HepG2 (cell line): ENCODE measurements around the gene EPHA2. TPM values are rescaled to one million over a fixed set of nuclear protein-coding genes. Genes with fewer than 3 reads are reported as not detected.

ENCODE experiments used
- ATRX ChIP-seq: sonication (generic); formaldehyde crosslinking; IDR thresholded peaks from 2 replicates; pipeline ENCODE4 v1.4.0; 2020; ENCODE audit warnings: missing genetic modification reagents, borderline replicate concordance
- BRF2 ChIP-seq: sonication (generic); formaldehyde crosslinking; IDR thresholded peaks from 2 replicates; pipeline ENCODE4 v1.8.1; 2022; ENCODE audit warnings: mild to moderate bottlenecking, missing genetic modification reagents
- CCAR2 ChIP-seq: fragments of 200-400 bp; formaldehyde crosslinking; optimal IDR thresholded peaks from 2 replicates; pipeline ENCODE3; 2018; ENCODE audit warnings: low read depth, mild to moderate bottlenecking, low read length, moderate library complexity
- CENPX ChIP-seq: sonication (generic); formaldehyde crosslinking; IDR thresholded peaks from 2 replicates; pipeline ENCODE4 v1.9.0; 2021; ENCODE audit warnings: mild to moderate bottlenecking, missing genetic modification reagents, moderate library complexity
- FOXC1 ChIP-seq: sonication (generic); formaldehyde crosslinking; IDR thresholded peaks from 2 replicates; pipeline ENCODE4 v1.8.0; 2022; ENCODE audit warnings: mild to moderate bottlenecking, missing genetic modification reagents, borderline replicate concordance
- HNF1B ChIP-seq: sonication (generic); formaldehyde crosslinking; IDR thresholded peaks from 2 replicates; pipeline ENCODE4 v1.5.1; 2020; ENCODE audit warnings: mild to moderate bottlenecking, moderate library complexity, missing genetic modification reagents
- MEIS1 ChIP-seq: sonication (generic); formaldehyde crosslinking; IDR thresholded peaks from 2 replicates; pipeline ENCODE4 v1.9.0; 2021; ENCODE audit warnings: mild to moderate bottlenecking, missing genetic modification reagents, moderate library complexity, borderline replicate concordance
- MTF1 ChIP-seq: sonication (generic); formaldehyde crosslinking; IDR thresholded peaks from 2 replicates; pipeline ENCODE4 v1.5.0; 2020; ENCODE audit warnings: missing genetic modification reagents
- NFRKB ChIP-seq: fragments of 450-650 bp; IDR thresholded peaks from 2 replicates; pipeline ENCODE4 v1.6.1; 2017
- SALL1 ChIP-seq: sonication (generic); formaldehyde crosslinking; IDR thresholded peaks from 2 replicates; pipeline ENCODE4 v1.8.0; 2022; ENCODE audit warnings: mild to moderate bottlenecking, missing genetic modification reagents
- SMAD9 ChIP-seq: sonication (generic); formaldehyde crosslinking; IDR thresholded peaks from 2 replicates; pipeline ENCODE4 v1.5.1; 2020; ENCODE audit warnings: mild to moderate bottlenecking, missing genetic modification reagents
- SMC3 ChIP-seq: IDR thresholded peaks from 2 replicates; pipeline ENCODE4 v1.6.1; 2011; ENCODE audit warnings: low read length, improper control_type of control experiment
- SP5 ChIP-seq: IDR thresholded peaks from 2 replicates; pipeline ENCODE4 v1.6.1; 2016; ENCODE audit warnings: low read depth, borderline replicate concordance
- ZBTB4 ChIP-seq: sonication (generic); formaldehyde crosslinking; IDR thresholded peaks from 2 replicates; pipeline ENCODE4 v1.4.0; 2020; ENCODE audit warnings: missing genetic modification reagents, mild to moderate bottlenecking, borderline replicate concordance
- ZFP37 ChIP-seq: sonication (generic); formaldehyde crosslinking; IDR thresholded peaks from 2 replicates; pipeline ENCODE4 v1.4.0; 2020; ENCODE audit warnings: missing genetic modification reagents, borderline replicate concordance
- ZNF142 ChIP-seq: sonication (generic); formaldehyde crosslinking; IDR thresholded peaks from 2 replicates; pipeline ENCODE4 v1.4.0; 2020; ENCODE audit warnings: missing genetic modification reagents
- ZNF20 ChIP-seq: sonication (generic); formaldehyde crosslinking; IDR thresholded peaks from 2 replicates; pipeline ENCODE4 v1.4.0; 2020; ENCODE audit warnings: mild to moderate bottlenecking, moderate library complexity, missing genetic modification reagents
- ZNF616 ChIP-seq: sonication (generic); formaldehyde crosslinking; IDR thresholded peaks from 2 replicates; pipeline ENCODE4 v1.5.0; 2020; ENCODE audit warnings: low read depth, mild to moderate bottlenecking, missing genetic modification reagents
- ZNF674 ChIP-seq: sonication (generic); formaldehyde crosslinking; IDR thresholded peaks from 2 replicates; pipeline ENCODE4 v1.5.0; 2020; ENCODE audit warnings: low read depth, mild to moderate bottlenecking, missing genetic modification reagents
- polyA plus RNA-seq, 8 experiments: library from polyadenylated mRNA; depleted of rRNA in 3 of 8; stranded (reverse) in 7 of 8; unstranded in 1 of 8; fragments of >200 nt; fragmentation: Illumina TruSeq in 4 of 8; extraction: Trizol in 4 of 8; gene quantifications; 2 replicates each; pipeline versions ENCODE4 v1.2.1 to v1.2.3, GENCODE V29; 2011 to 2016; ENCODE audit warnings: low read depth in 4 of 8, missing spikeins in 1 of 8, mixed read lengths in 1 of 8; ENCODE audit not compliant: insufficient read depth in 1 of 8
- total RNA-seq, 5 experiments: library from RNA; depleted of rRNA; stranded (reverse); fragments of >200 nt; fragmentation: Illumina TruSeq; extraction: Trizol; gene quantifications; 2 replicates each; pipeline ENCODE4 v1.2.3, GENCODE V29; 2016; ENCODE audit warnings: low read depth in 1 of 5

The EPHA2 gene
- total and polyA plus RNA-seq, 2 of the 13 experiments (the other 11 are each of a cell fraction or from before 2014, with no cell fraction given), result 33.6 to 53.6 TPM

- no peak for TF ChIP-seq ZNF142 (CRISPR knock-in tag)
- TF ChIP-seq CCAR2, result no peak
- TF ChIP-seq HNF1B (CRISPR knock-in tag), result peak; percentile 67; the same call in 1 of the 2 replicates
- TF ChIP-seq MTF1 (CRISPR knock-in tag), result no peak
- peak; percentile 81 for TF ChIP-seq SALL1
- no peak for TF ChIP-seq SP5 (CRISPR knock-in tag)
- no peak for TF ChIP-seq SMAD9 (CRISPR knock-in tag)
- TF ChIP-seq ATRX (CRISPR knock-in tag), result no peak
- TF ChIP-seq CENPX (CRISPR knock-in tag), result no peak
- TF ChIP-seq ZNF616 (CRISPR knock-in tag), result no peak
- no peak for TF ChIP-seq ZFP37 (CRISPR knock-in tag)
- no peak for TF ChIP-seq FOXC1
- peak; percentile 90 for TF ChIP-seq SMC3
- no peak for TF ChIP-seq ZNF20 (CRISPR knock-in tag)
- no peak for TF ChIP-seq MEIS1 (CRISPR knock-in tag)
- no peak for TF ChIP-seq ZBTB4 (CRISPR knock-in tag)
- TF ChIP-seq ZNF674 (CRISPR knock-in tag), result no peak
- no peak for TF ChIP-seq BRF2 (CRISPR knock-in tag)
- TF ChIP-seq NFRKB, result no peak
Observed at GRCh38 chr1:16187748-16188401, 32.0 kb upstream of the EPHA2 start (continued).
